D721Med (cell line): Measurements from ENCODE around the gene KRT7.

Experiments used
- DNase-seq: peaks from one replicate; pipeline ENCODE4 v3.0.0; 2011; ENCODE audit warnings: low spot score; ENCODE audit not compliant: insufficient read length
- FAIRE-seq: peaks from 2 replicates; lab custom pipeline; 2011; peaks lifted over from hg19 to GRCh38; lab: Jason Lieb, UNC
- CTCF ChIP-seq: IDR thresholded peaks from 2 replicates; pipeline ENCODE4 v1.5.1; 2012; ENCODE audit warnings: mild to moderate bottlenecking, control low read depth; ENCODE audit not compliant: insufficient read depth; ENCODE audit errors: missing control alignments

The KRT7 gene

GRCh38 chr12:52246720-52247621 lies 13.9 kb downstream of the KRT7 start:
- DNase-seq (no peak), FAIRE-seq (no peak)
- TF ChIP-seq CTCF = no peak

GRCh38 chr12:52247622-52248540 lies 14.8 kb downstream of the KRT7 start:
- no peak for TF ChIP-seq CTCF
- DNase-seq = no peak
- no peak for FAIRE-seq

- FAIRE-seq (no peak), DNase-seq (no peak)
- TF ChIP-seq CTCF = no peak
Measured at GRCh38 chr12:52248541-52249461, 15.8 kb downstream of the KRT7 start.

GRCh38 chr12:52249511-52250047 lies 16.5 kb downstream of the KRT7 start:
- FAIRE-seq (no peak), DNase-seq (no peak)
- no peak for TF ChIP-seq CTCF

- no peak for TF ChIP-seq CTCF
- DNase-seq = no peak
- no peak for FAIRE-seq
Measured at GRCh38 chr12:52250048-52250990, 17.3 kb downstream of the KRT7 start.
